ENCODE measurements around the gene CASS4. TPM values are rescaled to one million over a fixed set of nuclear protein-coding genes. Genes with fewer than 3 reads are reported as not detected.
A peak's percentile ranks its signal among the peaks of the same experiment; 100 is the strongest.

The CASS4 gene
- polyA plus RNA-seq, 2 of the 4 experiments (the other 2 are of a cell fraction), result 0.09 TPM

DNA sequence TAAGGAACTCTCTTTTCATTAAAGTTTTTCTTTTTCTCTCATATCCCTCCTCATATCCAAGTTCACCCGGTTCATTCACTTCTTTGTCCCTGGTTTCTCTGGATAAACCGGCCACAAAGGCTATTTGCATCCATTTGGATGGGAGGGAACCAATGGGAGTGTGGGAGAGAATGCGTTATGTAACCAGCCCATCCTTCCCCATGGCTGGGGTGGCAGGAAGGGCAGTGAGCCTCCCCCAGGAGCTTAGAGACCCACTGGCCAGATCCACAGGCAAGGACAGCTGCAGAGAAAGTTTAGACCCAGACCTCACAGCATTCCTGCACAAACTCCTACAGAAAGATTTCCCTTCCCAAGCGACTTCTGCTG is 10.7 kb downstream of the CASS4 start:
- FAIRE-seq (no peak), DNase-seq (ENCODE audit: low read depth in 1 of 2, low spot score in 1 of 2) (no peak), ATAC-seq (no peak)
- Histone ChIP-seq H3K27ac (peak overlapping the region in 1 of 2 experiments; percentile 60; a peak in 3 of 6 replicates), H3K4me2 (peak overlapping the region; percentile 60), H3K4me1 (peaks cover 13% of the 10 kb centered on the region; the same call in 2 of the 3 replicates), H3K4me3 (no peak overlapping the region), H3K9me3 (no peaks in the 10 kb centered on the region)
- TF ChIP-seq FOXS1 (CRISPR knock-in tag; IDR thresholded peaks at IDR 0.05), result no peak
- TF ChIP-seq HOXA7 (CRISPR knock-in tag; IDR thresholded peaks at IDR 0.05), result no peak
- no peak for TF ChIP-seq ZSCAN20 (CRISPR knock-in tag; IDR thresholded peaks at IDR 0.05)
- TF ChIP-seq, protein P1, sequence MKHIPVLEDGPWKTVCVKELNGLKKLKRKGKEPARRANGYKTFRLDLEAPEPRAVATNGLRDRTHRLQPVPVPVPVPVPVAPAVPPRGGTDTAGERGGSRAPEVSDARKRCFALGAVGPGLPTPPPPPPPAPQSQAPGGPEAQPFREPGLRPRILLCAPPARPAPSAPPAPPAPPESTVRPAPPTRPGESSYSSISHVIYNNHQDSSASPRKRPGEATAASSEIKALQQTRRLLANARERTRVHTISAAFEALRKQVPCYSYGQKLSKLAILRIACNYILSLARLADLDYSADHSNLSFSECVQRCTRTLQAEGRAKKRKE (CRISPR knock-in tag; IDR thresholded peaks at IDR 0.05; ENCODE audit: low read depth), result no peak
- POLR2A ChIA-PET, result interaction anchor here (0.8 to 1.0 kb wide), 2 partner anchors 46 to 220 kb away, joined by 3 to 5 read pairs; partner anchors contain the start of gene RTF2
- 78% methylated on average over 4 of the region's 4 CpGs for WGBS (ENCODE audit: missing lambda C conversion rate)
- CTCF ChIA-PET, result interaction anchor here (1.0 to 1.2 kb wide), 4 partner anchors 10 to 22 kb away, joined by 3 to 5 read pairs (median 3); partner anchors contain the start of gene CASS4

DNA sequence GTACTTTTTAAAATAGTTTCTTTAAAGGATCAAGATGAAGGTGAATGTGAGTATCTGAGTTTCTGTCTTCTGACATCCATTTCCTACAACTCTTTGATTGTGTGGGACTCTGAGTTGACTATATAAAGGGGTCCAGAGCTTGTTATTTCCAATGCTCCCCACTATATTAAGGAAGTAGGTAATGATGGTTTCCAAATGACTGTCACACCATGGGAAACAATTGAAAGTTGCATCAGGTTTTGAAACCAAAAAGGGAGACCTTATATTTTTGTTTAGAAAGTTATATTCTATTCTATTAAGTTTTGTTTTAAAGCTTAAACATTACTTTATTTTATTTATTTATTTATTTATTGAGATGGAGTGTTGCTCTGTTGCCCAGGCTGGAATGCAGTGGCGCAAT is 11.2 kb downstream of the CASS4 start:
- ChIA-PET CTCF (interaction anchor here (0.5 to 1.3 kb wide), 4 partner anchors 9 to 24 kb away, joined by 3 to 5 read pairs (median 4); partner anchors contain the start of gene CASS4), POLR2A (interaction anchor here (1.0 kb wide), 1 partner anchor 220 kb away, joined by 5 read pairs; no protein-coding TSS in a partner anchor)
- H3K4me1 ChIP-seq, result peaks cover 13% of the 10 kb centered on the region; the same call in 2 of the 3 replicates
- FAIRE-seq, result no peak
- 97% methylated on average over 1 of the region's 1 CpG for WGBS (ENCODE audit: missing lambda C conversion rate)
- no peak overlapping the region for H3K4me2 ChIP-seq
- no peak for ATAC-seq
- H3K9me3 ChIP-seq, result no peaks in the 10 kb centered on the region
- no peak overlapping the region for H3K4me3 ChIP-seq
- DNase-seq (ENCODE audit: low read depth in 1 of 2, low spot score in 1 of 2), result no peak
- TF ChIP-seq, protein P2, sequence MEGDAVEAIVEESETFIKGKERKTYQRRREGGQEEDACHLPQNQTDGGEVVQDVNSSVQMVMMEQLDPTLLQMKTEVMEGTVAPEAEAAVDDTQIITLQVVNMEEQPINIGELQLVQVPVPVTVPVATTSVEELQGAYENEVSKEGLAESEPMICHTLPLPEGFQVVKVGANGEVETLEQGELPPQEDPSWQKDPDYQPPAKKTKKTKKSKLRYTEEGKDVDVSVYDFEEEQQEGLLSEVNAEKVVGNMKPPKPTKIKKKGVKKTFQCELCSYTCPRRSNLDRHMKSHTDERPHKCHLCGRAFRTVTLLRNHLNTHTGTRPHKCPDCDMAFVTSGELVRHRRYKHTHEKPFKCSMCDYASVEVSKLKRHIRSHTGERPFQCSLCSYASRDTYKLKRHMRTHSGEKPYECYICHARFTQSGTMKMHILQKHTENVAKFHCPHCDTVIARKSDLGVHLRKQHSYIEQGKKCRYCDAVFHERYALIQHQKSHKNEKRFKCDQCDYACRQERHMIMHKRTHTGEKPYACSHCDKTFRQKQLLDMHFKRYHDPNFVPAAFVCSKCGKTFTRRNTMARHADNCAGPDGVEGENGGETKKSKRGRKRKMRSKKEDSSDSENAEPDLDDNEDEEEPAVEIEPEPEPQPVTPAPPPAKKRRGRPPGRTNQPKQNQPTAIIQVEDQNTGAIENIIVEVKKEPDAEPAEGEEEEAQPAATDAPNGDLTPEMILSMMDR (IDR thresholded peaks at IDR 0.05), result no peak
- TF ChIP-seq EHMT2 (IDR thresholded peaks at IDR 0.05; ENCODE audit: low read depth), result no peak
- TF ChIP-seq GATA3 (IDR thresholded peaks at IDR 0.05; ENCODE audit: borderline replicate concordance), result no peak
- TF ChIP-seq POLR2AphosphoS2 (conservative IDR thresholded peaks at IDR 0.05; ENCODE audit: low read length), result no peak
- TF ChIP-seq, protein P3, sequence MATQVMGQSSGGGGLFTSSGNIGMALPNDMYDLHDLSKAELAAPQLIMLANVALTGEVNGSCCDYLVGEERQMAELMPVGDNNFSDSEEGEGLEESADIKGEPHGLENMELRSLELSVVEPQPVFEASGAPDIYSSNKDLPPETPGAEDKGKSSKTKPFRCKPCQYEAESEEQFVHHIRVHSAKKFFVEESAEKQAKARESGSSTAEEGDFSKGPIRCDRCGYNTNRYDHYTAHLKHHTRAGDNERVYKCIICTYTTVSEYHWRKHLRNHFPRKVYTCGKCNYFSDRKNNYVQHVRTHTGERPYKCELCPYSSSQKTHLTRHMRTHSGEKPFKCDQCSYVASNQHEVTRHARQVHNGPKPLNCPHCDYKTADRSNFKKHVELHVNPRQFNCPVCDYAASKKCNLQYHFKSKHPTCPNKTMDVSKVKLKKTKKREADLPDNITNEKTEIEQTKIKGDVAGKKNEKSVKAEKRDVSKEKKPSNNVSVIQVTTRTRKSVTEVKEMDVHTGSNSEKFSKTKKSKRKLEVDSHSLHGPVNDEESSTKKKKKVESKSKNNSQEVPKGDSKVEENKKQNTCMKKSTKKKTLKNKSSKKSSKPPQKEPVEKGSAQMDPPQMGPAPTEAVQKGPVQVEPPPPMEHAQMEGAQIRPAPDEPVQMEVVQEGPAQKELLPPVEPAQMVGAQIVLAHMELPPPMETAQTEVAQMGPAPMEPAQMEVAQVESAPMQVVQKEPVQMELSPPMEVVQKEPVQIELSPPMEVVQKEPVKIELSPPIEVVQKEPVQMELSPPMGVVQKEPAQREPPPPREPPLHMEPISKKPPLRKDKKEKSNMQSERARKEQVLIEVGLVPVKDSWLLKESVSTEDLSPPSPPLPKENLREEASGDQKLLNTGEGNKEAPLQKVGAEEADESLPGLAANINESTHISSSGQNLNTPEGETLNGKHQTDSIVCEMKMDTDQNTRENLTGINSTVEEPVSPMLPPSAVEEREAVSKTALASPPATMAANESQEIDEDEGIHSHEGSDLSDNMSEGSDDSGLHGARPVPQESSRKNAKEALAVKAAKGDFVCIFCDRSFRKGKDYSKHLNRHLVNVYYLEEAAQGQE (IDR thresholded peaks at IDR 0.05), result no peak
- TF ChIP-seq ZFP36 (IDR thresholded peaks at IDR 0.05; ENCODE audit: borderline replicate concordance, partially characterized antibody), result no peak
- TF ChIP-seq HOXB5 (CRISPR knock-in tag; IDR thresholded peaks at IDR 0.05), result no peak
- no peak for TF ChIP-seq HEYL (CRISPR knock-in tag; IDR thresholded peaks at IDR 0.05)
- TF ChIP-seq RNF2 (IDR thresholded peaks at IDR 0.05; ENCODE audit: borderline replicate concordance, low read depth), result no peak
- no peak for TF ChIP-seq MYC (IDR thresholded peaks at IDR 0.05; ENCODE audit: borderline replicate concordance, low read length)
- TF ChIP-seq, protein P4, sequence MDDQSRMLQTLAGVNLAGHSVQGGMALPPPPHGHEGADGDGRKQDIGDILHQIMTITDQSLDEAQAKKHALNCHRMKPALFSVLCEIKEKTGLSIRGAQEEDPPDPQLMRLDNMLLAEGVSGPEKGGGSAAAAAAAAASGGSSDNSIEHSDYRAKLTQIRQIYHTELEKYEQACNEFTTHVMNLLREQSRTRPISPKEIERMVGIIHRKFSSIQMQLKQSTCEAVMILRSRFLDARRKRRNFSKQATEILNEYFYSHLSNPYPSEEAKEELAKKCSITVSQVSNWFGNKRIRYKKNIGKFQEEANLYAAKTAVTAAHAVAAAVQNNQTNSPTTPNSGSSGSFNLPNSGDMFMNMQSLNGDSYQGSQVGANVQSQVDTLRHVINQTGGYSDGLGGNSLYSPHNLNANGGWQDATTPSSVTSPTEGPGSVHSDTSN (IDR thresholded peaks at IDR 0.05), result no peak
- no peak for TF ChIP-seq PHF8 (IDR thresholded peaks at IDR 0.05; ENCODE audit: borderline replicate concordance, low read depth)
- H3K27ac ChIP-seq, result peak overlapping the region in 1 of 2 experiments; percentile 60; a peak in 3 of 6 replicates
